Liver (tissue), 3 donors: ENCODE measurements around the gene MGRN1.

Source experiments
- FOXA1 ChIP-seq: IDR thresholded peaks from 2 replicates; pipeline ENCODE4 v1.6.1; 2016; ENCODE audit warnings: antibody characterized with exemption
- GABPA ChIP-seq, 2 donors: IDR thresholded peaks in 1 of 2; conservative IDR thresholded peaks in 1 of 2; 2 replicates each; pipeline ENCODE4 v1.6.1; 2016; ENCODE audit warnings: antibody characterized with exemption in 2 of 2, mild to moderate bottlenecking in 1 of 2, moderate library complexity in 1 of 2
- JUND ChIP-seq, 2 donors: IDR thresholded peaks; 2 replicates each; pipeline ENCODE4 v1.6.1; 2016; ENCODE audit warnings: antibody characterized with exemption in 2 of 2
- NR2F2 ChIP-seq: IDR thresholded peaks from 2 replicates; pipeline ENCODE4 v1.6.1; 2016; ENCODE audit warnings: antibody characterized with exemption
- TAF1 ChIP-seq: conservative IDR thresholded peaks from 2 replicates; pipeline ENCODE4 v1.6.1; 2016; ENCODE audit warnings: antibody characterized with exemption, mild to moderate bottlenecking
- YY1 ChIP-seq: IDR thresholded peaks from 2 replicates; pipeline ENCODE4 v1.6.1; 2016; ENCODE audit warnings: antibody characterized with exemption, mild to moderate bottlenecking
- TF ChIP-seq, protein P1 (sequence below): fragments of 150-350 bp; IDR thresholded peaks from 2 replicates; pipeline ENCODE4 v1.5.1; 2017; ENCODE audit warnings: improper control_type of control experiment, low read depth, low read length; ENCODE audit not compliant: missing input control
- TF ChIP-seq, protein P2 (sequence below): IDR thresholded peaks from 2 replicates; pipeline ENCODE4 v1.6.1; 2016; ENCODE audit warnings: antibody characterized with exemption
- TF ChIP-seq, protein P3 (sequence below): IDR thresholded peaks from 2 replicates; pipeline ENCODE4 v1.6.1; 2016; ENCODE audit warnings: antibody characterized with exemption
- TF ChIP-seq, protein P4 (sequence below): IDR thresholded peaks from 2 replicates; pipeline ENCODE4 v1.6.1; 2016; ENCODE audit warnings: antibody characterized with exemption, mild to moderate bottlenecking
- donor health status: healthy.
- donor health status: healthy.

DNA sequence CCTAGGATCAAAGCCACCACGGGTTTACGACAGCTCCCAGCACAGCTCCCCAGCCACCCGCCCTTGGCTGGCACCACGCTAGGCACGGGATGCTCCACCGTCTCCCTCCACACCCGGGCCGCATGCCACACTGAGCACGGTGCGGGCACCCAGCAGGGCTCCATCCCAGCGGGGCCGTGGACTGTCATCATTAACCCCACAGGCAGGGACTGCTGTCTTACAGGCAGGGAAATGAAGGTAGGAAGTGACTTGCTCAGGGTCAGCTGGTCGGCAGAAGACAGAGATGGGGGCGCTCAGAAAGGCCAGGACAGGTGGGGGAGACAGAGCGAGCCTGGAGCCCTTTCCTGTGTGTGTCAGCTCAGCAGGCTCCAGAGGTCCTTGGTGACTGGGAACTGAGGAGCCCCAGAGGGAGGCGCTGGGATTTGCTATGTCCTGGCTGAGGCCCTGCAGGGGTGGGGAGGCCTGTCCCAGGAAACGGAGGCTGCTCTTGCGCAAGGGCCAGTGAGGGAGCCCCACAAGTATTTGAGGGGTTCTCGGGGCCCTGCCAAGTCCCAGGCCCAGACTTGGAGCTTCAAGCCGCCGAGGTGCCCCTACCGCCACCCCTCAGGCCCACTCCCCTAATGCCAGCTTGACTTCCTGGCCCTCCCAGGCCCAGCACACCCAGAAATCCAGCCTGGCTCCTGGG is 13.1 kb upstream of the MGRN1 start:
- TF ChIP-seq, protein P1, sequence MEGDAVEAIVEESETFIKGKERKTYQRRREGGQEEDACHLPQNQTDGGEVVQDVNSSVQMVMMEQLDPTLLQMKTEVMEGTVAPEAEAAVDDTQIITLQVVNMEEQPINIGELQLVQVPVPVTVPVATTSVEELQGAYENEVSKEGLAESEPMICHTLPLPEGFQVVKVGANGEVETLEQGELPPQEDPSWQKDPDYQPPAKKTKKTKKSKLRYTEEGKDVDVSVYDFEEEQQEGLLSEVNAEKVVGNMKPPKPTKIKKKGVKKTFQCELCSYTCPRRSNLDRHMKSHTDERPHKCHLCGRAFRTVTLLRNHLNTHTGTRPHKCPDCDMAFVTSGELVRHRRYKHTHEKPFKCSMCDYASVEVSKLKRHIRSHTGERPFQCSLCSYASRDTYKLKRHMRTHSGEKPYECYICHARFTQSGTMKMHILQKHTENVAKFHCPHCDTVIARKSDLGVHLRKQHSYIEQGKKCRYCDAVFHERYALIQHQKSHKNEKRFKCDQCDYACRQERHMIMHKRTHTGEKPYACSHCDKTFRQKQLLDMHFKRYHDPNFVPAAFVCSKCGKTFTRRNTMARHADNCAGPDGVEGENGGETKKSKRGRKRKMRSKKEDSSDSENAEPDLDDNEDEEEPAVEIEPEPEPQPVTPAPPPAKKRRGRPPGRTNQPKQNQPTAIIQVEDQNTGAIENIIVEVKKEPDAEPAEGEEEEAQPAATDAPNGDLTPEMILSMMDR: no peak
- no peak for TF ChIP-seq YY1
- TF ChIP-seq JUND (IDR thresholded peaks at IDR 0.05): no peak
- TF ChIP-seq, protein P2, sequence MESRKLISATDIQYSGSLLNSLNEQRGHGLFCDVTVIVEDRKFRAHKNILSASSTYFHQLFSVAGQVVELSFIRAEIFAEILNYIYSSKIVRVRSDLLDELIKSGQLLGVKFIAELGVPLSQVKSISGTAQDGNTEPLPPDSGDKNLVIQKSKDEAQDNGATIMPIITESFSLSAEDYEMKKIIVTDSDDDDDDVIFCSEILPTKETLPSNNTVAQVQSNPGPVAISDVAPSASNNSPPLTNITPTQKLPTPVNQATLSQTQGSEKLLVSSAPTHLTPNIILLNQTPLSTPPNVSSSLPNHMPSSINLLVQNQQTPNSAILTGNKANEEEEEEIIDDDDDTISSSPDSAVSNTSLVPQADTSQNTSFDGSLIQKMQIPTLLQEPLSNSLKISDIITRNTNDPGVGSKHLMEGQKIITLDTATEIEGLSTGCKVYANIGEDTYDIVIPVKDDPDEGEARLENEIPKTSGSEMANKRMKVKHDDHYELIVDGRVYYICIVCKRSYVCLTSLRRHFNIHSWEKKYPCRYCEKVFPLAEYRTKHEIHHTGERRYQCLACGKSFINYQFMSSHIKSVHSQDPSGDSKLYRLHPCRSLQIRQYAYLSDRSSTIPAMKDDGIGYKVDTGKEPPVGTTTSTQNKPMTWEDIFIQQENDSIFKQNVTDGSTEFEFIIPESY: no peak
- TF ChIP-seq TAF1: no peak
- TF ChIP-seq, protein P3, sequence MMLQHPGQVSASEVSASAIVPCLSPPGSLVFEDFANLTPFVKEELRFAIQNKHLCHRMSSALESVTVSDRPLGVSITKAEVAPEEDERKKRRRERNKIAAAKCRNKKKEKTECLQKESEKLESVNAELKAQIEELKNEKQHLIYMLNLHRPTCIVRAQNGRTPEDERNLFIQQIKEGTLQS: no peak
- TF ChIP-seq NR2F2: no peak
- TF ChIP-seq GABPA (IDR thresholded peaks at IDR 0.05 in 1 of 2, conservative IDR thresholded peaks at IDR 0.05 in 1 of 2): no peak
- TF ChIP-seq, protein P4, sequence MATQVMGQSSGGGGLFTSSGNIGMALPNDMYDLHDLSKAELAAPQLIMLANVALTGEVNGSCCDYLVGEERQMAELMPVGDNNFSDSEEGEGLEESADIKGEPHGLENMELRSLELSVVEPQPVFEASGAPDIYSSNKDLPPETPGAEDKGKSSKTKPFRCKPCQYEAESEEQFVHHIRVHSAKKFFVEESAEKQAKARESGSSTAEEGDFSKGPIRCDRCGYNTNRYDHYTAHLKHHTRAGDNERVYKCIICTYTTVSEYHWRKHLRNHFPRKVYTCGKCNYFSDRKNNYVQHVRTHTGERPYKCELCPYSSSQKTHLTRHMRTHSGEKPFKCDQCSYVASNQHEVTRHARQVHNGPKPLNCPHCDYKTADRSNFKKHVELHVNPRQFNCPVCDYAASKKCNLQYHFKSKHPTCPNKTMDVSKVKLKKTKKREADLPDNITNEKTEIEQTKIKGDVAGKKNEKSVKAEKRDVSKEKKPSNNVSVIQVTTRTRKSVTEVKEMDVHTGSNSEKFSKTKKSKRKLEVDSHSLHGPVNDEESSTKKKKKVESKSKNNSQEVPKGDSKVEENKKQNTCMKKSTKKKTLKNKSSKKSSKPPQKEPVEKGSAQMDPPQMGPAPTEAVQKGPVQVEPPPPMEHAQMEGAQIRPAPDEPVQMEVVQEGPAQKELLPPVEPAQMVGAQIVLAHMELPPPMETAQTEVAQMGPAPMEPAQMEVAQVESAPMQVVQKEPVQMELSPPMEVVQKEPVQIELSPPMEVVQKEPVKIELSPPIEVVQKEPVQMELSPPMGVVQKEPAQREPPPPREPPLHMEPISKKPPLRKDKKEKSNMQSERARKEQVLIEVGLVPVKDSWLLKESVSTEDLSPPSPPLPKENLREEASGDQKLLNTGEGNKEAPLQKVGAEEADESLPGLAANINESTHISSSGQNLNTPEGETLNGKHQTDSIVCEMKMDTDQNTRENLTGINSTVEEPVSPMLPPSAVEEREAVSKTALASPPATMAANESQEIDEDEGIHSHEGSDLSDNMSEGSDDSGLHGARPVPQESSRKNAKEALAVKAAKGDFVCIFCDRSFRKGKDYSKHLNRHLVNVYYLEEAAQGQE: no peak
- no peak for TF ChIP-seq FOXA1
